Fibroblast of the aortic adventitia (primary cell): ENCODE data around the gene OR2AK2. TPM values are rescaled to one million over a fixed set of nuclear protein-coding genes. Genes with fewer than 3 reads are reported as not detected.

Source experiments
- DNase-seq: peaks from one replicate; pipeline ENCODE4 v3.0.0-alpha.2; 2010; ENCODE audit warnings: low read depth
- H3K4me3 ChIP-seq: 2 replicates; pipeline ENCODE4 v1.5.1; 2011; ENCODE audit warnings: low read depth, mild to moderate bottlenecking, control low read depth, low read length, moderate library complexity
- CTCF ChIP-seq: IDR thresholded peaks from 2 replicates; pipeline ENCODE4 v1.5.1; 2011; ENCODE audit warnings: mild to moderate bottlenecking, low read length, control low read depth, inconsistent platforms; ENCODE audit not compliant: insufficient read depth
- small RNA-seq: library from RNA; depleted of rRNA; stranded (forward); fragments of <200 nt; gene quantifications from one replicate; pipeline ENCODE3, GENCODE V24; 2012
- total RNA-seq: library from RNA; depleted of rRNA; stranded (reverse); fragments of >200 nt; gene quantifications from 2 replicates; pipeline ENCODE4 v1.2.3, GENCODE V29; 2012; ENCODE audit warnings: low replicate concordance

The OR2AK2 gene
- total RNA-seq, 1 donor: not detected

GRCh38 chr1:248015803-248016202 is 50.8 kb downstream of the OR2AK2 start:
- no peak for TF ChIP-seq CTCF
- H3K4me3 ChIP-seq: no peak overlapping the region
- no peak for DNase-seq

Small RNA genes within 50 kb of the gene (small RNA-seq; reads per million reads assigned to genes)
- gene RF00019: not detected

Other genes with a start within 250 kb of the OR2AK2 start
- gene OR6F1, start 248.6 kb upstream of the OR2AK2 start, total RNA-seq: not detected in 2 replicates
- not detected in 2 replicates for gene OR14K1, start 226.6 kb upstream of the OR2AK2 start, total RNA-seq
- not detected in 2 replicates for gene OR14A2, start 217.1 kb upstream of the OR2AK2 start, total RNA-seq
- not detected in 2 replicates for gene OR1C1, start 204.7 kb upstream of the OR2AK2 start, total RNA-seq
- gene OR14A16, start 141.1 kb upstream of the OR2AK2 start, total RNA-seq: not detected in 2 replicates
- not detected in 2 replicates for gene OR11L1, start 123.3 kb upstream of the OR2AK2 start, total RNA-seq
- 0.09 and 3.0 TPM in 2 replicates for gene TRIM58, start 108.0 kb upstream of the OR2AK2 start, total RNA-seq
- not detected in 2 replicates for gene OR2W3, start 69.6 kb upstream of the OR2AK2 start, total RNA-seq
- not detected in 2 replicates for gene OR2T8, start 45.0 kb upstream of the OR2AK2 start, total RNA-seq
- gene OR2AJ1, start 40.3 kb upstream of the OR2AK2 start, total RNA-seq: not detected in 2 replicates
- gene OR2L8, start 16.4 kb upstream of the OR2AK2 start, total RNA-seq: not detected in 2 replicates
- under 0.01 TPM in 1 of 2 replicates, not detected in the other for gene OR2L5, start 48.4 kb downstream of the OR2AK2 start, total RNA-seq
- gene OR2L2, start 64.8 kb downstream of the OR2AK2 start, total RNA-seq: not detected in 2 replicates
- not detected in 2 replicates for gene OR2L3, start 81.6 kb downstream of the OR2AK2 start, total RNA-seq
- gene OR2L13, start 130.0 kb downstream of the OR2AK2 start, total RNA-seq: not detected in 2 replicates
- gene OR2M5, start 179.9 kb downstream of the OR2AK2 start, total RNA-seq: not detected in 2 replicates
- gene OR2M2, start 209.6 kb downstream of the OR2AK2 start, total RNA-seq: not detected in 2 replicates
- gene OR2M3, start 232.0 kb downstream of the OR2AK2 start, total RNA-seq: under 0.01 TPM in 1 of 2 replicates, not detected in the other